ENCODE measurements around the gene CCDC192. TPM values are rescaled to one million over a fixed set of nuclear protein-coding genes. Genes with fewer than 3 reads are reported as not detected.

Gene CCDC192
- total and polyA plus RNA-seq, 4 donors: not detected

DNA sequence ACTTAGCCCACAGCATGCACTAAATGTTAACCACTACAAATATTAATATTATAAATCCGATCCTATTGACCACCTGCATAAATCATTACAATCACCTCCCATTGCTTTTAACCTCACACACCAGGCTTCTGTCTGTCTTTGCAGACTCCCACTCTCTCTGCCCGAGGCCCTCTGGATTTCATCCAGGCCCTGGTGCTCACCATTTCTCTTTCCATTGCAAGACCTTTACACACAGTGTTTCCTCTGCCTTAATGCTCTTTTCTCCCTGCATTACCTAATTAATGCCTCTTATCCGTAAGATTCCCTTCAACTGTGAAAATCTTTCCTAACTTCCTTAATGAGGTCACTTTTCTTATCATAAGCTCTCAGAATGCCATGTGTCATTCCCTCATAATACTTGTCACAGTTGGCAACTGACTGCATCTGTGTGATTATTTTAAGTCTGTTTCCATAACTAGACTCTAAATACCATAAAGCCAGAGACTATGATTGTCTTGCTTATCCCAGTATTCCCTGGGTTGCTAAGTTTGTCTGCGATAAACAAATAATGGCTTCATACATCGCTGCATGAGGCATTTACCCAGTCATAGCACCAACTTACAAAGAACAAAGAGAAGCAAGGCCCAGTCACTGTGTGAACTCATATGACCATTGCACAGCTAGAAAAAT, 155.1 kb downstream of the CCDC192 start:
- DNase-seq (no peak), ATAC-seq (ENCODE audit: low FRiP score) (no peak)
- no peaks in the 10 kb centered on the region for H3K36me3 ChIP-seq (ENCODE audit: control insufficient read depth in 1 of 2, insufficient read depth in 2 of 2, low read length in 1 of 2)
- H3K27ac ChIP-seq (ENCODE audit: low read depth in 1 of 2, low read length in 2 of 2): no peak overlapping the region
- 36 to 44% methylated on average over 5 of the region's 5 CpGs for WGBS, 2 donors
- intact Hi-C loops (cut with DNase I): no loop called here
- H3K4me3 ChIP-seq (ENCODE audit: low read length in 2 of 2): no peak overlapping the region
- H3K27me3 ChIP-seq (ENCODE audit: control insufficient read depth in 1 of 2, insufficient read depth in 2 of 2, low read length in 1 of 2): no peaks in the 10 kb centered on the region
- no peaks in the 10 kb centered on the region for H3K9me3 ChIP-seq (ENCODE audit: control insufficient read depth, low read length)
- no peaks in the 10 kb centered on the region for H3K4me1 ChIP-seq (ENCODE audit: control insufficient read depth in 1 of 2, insufficient read depth in 2 of 2, low read length in 2 of 2)

DNA sequence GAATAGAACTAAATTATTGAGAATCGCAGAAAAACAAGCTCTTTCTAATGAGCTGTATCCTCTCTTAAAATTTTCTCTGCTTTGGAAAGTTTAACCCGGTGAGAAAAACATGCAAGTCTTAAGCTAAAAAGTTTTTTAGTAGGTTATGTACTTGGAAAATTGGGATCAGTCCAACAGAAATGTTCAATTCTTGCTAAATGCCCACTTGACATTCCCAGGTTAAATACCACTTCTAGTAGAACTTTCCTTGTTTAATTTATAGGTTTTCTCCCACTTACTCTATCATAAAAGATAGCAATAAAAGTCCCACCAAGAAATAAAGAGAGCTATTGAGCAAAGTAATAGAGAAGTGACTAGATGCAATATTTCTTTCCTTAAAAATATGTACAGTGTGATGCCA, 157.1 kb downstream of the CCDC192 start:
- ATAC-seq (ENCODE audit: low FRiP score) (no peak), DNase-seq (no peak)
- Histone ChIP-seq H3K27ac (ENCODE audit: low read depth in 1 of 2, low read length in 2 of 2) (no peak overlapping the region), H3K36me3 (ENCODE audit: control insufficient read depth in 1 of 2, insufficient read depth in 2 of 2, low read length in 1 of 2) (no peaks in the 10 kb centered on the region), H3K4me1 (ENCODE audit: control insufficient read depth in 1 of 2, insufficient read depth in 2 of 2, low read length in 2 of 2) (peaks cover 0 to 1% of the 10 kb centered on the region in 2 donors), H3K9me3 (ENCODE audit: control insufficient read depth, low read length) (no peaks in the 10 kb centered on the region), H3K4me3 (ENCODE audit: low read length in 2 of 2) (no peak overlapping the region), H3K27me3 (ENCODE audit: control insufficient read depth in 1 of 2, insufficient read depth in 2 of 2, low read length in 1 of 2) (no peaks in the 10 kb centered on the region)
- intact Hi-C loops (cut with DNase I): no loop called here
- 54 to 56% methylated on average over 2 of the region's 2 CpGs for WGBS, 2 donors

DNA sequence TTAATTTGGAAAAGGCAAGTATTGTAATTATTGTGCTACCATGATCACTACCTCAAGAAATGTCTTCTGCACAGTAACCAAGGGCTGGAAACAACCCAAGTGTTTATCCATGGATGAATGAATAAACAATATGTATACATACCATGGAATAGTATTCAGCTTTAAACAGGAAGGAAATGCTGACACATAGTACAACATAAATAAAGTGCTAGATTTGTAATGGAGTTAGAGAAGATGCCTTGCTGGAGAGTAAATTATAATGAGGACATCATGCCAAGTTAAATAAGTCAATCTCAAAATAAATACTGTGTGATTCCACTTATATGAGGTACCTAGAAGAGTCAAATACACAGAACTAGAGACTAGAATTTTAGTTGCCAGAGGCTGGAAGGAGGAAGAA, 160.0 kb downstream of the CCDC192 start:
- ATAC-seq (ENCODE audit: low FRiP score): no peak
- H3K4me1 ChIP-seq (ENCODE audit: control insufficient read depth in 1 of 2, insufficient read depth in 2 of 2, low read length in 2 of 2): peaks cover 0 to 1% of the 10 kb centered on the region in 2 donors
- no peaks in the 10 kb centered on the region for H3K36me3 ChIP-seq (ENCODE audit: control insufficient read depth in 1 of 2, insufficient read depth in 2 of 2, low read length in 1 of 2)
- H3K27ac ChIP-seq (ENCODE audit: low read depth in 1 of 2, low read length in 2 of 2): no peak overlapping the region
- H3K4me3 ChIP-seq (ENCODE audit: low read length in 2 of 2): no peak overlapping the region
- H3K9me3 ChIP-seq (ENCODE audit: control insufficient read depth, low read length): no peaks in the 10 kb centered on the region
- H3K27me3 ChIP-seq (ENCODE audit: control insufficient read depth in 1 of 2, insufficient read depth in 2 of 2, low read length in 1 of 2): no peaks in the 10 kb centered on the region
- DNase-seq: no peak
- intact Hi-C loops (cut with DNase I): no loop called here

DNA sequence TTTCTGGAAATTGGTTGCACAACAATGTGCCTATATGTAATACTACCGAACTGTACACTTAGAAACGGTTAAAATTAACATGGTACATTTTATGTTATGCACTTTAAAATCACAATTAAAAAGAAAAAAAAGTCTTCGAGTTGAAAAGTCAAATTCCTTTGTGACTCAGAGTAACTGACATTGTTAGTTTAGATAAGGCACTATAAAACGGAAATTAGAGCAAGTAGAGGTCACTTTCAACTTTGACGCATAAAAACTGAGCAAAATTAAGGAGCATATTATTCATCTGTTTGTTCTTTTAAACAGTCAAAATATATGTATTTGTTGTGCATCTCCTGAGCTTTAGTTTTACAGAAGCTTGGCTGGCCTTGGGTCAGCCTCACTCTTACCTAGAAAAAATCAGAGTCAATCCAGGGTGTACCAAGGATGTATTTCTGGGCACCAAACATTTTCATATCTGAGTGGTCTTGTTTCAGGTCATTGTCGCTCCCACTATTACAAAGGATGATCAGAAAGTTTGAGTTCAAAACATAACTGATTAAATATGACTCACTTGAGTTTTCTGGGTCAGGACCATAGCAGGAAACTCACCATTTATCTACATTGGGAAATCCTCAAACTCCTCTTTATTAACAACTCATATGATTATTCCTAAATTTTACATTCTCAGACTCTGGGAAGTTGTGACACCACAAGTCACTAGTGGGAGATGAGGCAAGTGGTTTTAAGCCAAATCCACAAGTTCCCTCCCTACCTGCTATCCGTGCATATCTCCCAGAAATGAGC, 160.6 kb downstream of the CCDC192 start:
- intact Hi-C loops (cut with DNase I): no loop called here

DNA sequence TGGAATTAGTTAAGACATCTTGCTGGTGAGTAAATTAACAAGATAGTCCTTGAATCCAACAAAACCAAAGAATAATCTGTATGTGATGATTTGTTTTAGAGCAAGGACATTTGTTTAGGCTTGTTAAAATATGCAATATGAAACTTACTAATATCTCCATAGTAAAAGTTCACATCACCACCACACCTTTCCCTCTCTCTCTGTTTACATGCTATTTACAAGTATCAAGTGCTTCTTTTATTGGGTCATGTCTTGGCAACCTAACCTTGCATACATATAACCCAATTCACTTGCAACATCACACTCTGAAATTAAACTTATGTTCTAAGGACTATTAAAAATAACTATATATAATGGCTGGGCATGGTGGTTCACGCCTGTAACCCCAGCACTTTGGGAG, 161.3 kb downstream of the CCDC192 start:
- no peak for DNase-seq
- Histone ChIP-seq H3K27me3 (ENCODE audit: control insufficient read depth in 1 of 2, insufficient read depth in 2 of 2, low read length in 1 of 2) (no peaks in the 10 kb centered on the region), H3K4me3 (ENCODE audit: low read length in 2 of 2) (no peak overlapping the region), H3K9me3 (ENCODE audit: control insufficient read depth, low read length) (no peaks in the 10 kb centered on the region), H3K36me3 (ENCODE audit: control insufficient read depth in 1 of 2, insufficient read depth in 2 of 2, low read length in 1 of 2) (no peaks in the 10 kb centered on the region), H3K27ac (ENCODE audit: low read depth in 1 of 2, low read length in 2 of 2) (no peak overlapping the region), H3K4me1 (ENCODE audit: control insufficient read depth in 1 of 2, insufficient read depth in 2 of 2, low read length in 2 of 2) (peaks cover 0 to 1% of the 10 kb centered on the region in 2 donors)
- 90 to 97% methylated on average over 1 of the region's 1 CpG for WGBS, 2 donors
- ATAC-seq (ENCODE audit: low FRiP score): no peak
- intact Hi-C loops (cut with DNase I): no loop called here

More for the DNA sequence above, 160.6 kb downstream of the CCDC192 start:
- no peaks in the 10 kb centered on the region for H3K9me3 ChIP-seq (ENCODE audit: control insufficient read depth, low read length)
- WGBS, 2 donors: 57 to 63% methylated on average over 7 of the region's 7 CpGs
- H3K27ac ChIP-seq (ENCODE audit: low read depth in 1 of 2, low read length in 2 of 2): no peak overlapping the region
- no peak for DNase-seq
- peaks cover 0 to 1% of the 10 kb centered on the region in 2 donors for H3K4me1 ChIP-seq (ENCODE audit: control insufficient read depth in 1 of 2, insufficient read depth in 2 of 2, low read length in 2 of 2)
- H3K4me3 ChIP-seq (ENCODE audit: low read length in 2 of 2): no peak overlapping the region
- ATAC-seq (ENCODE audit: low FRiP score): no peak
- H3K27me3 ChIP-seq (ENCODE audit: control insufficient read depth in 1 of 2, insufficient read depth in 2 of 2, low read length in 1 of 2): no peaks in the 10 kb centered on the region
- H3K36me3 ChIP-seq (ENCODE audit: control insufficient read depth in 1 of 2, insufficient read depth in 2 of 2, low read length in 1 of 2): no peaks in the 10 kb centered on the region

DNA sequence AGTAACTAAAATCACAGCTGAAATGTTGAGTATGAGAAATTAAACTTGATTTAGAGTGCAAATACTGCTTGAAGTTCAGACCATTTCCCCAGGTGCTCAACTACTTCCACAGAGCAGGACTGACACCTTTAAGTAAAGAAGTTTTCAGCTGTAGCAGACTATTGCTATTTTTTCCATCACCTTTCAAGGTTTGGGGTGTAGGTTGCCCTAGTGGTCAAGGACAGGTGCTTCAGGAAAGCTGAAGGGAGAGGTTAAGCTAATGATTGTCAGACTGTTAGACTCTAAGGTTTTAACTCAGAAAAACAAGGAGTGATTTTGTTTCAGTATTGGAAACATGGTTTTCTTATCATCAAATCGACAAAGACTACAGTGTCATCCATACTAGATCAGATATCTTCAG, 162.1 kb downstream of the CCDC192 start:
- Histone ChIP-seq H3K36me3 (ENCODE audit: control insufficient read depth in 1 of 2, insufficient read depth in 2 of 2, low read length in 1 of 2) (no peaks in the 10 kb centered on the region), H3K9me3 (ENCODE audit: control insufficient read depth, low read length) (no peaks in the 10 kb centered on the region), H3K4me1 (ENCODE audit: control insufficient read depth in 1 of 2, insufficient read depth in 2 of 2, low read length in 2 of 2) (peaks cover 0 to 1% of the 10 kb centered on the region in 2 donors), H3K27ac (ENCODE audit: low read depth in 1 of 2, low read length in 2 of 2) (no peak overlapping the region), H3K4me3 (ENCODE audit: low read length in 2 of 2) (no peak overlapping the region), H3K27me3 (ENCODE audit: control insufficient read depth in 1 of 2, insufficient read depth in 2 of 2, low read length in 1 of 2) (no peaks in the 10 kb centered on the region)
- DNase-seq (no peak), ATAC-seq (ENCODE audit: low FRiP score) (no peak)
- intact Hi-C loops (cut with DNase I): no loop called here
- 80 to 85% methylated on average over 1 of the region's 1 CpG for WGBS, 2 donors

DNA sequence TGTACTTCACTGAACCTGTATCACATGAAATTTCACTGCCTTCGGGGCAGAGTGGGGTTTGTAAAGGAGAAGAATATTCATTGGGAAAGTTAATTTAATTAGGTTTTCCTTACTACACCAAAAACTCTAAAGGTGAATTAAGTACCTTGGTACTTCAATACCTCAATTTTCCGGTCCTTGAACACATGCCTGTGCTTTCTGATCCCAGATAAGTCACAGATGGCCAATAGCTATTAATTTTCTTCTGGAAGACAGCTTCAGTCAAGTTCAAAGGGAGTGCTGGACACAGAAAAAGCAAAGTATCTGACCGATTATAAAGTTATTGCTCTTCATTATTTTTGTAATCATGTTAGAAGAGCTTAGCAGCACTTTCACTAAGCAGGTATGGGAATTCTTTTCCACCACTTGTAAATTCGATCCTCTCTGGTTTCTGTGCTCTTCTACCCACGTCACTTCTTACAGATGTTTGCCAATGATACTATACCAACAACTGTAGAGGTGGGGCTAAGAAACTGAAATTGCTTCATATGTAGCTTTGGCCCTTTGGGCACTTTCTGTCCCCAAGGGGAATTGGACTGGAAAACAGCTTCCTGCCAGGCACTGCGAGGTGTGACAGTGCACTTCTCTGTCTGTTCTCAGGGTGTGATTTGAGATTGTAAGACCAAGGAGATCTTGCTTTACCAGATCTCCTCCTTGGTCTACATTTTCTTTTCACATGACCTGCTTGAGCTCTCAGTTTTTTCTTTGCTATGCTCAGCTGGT, 164.0 kb downstream of the CCDC192 start:
- Histone ChIP-seq H3K36me3 (ENCODE audit: control insufficient read depth in 1 of 2, insufficient read depth in 2 of 2, low read length in 1 of 2) (no peaks in the 10 kb centered on the region), H3K9me3 (ENCODE audit: control insufficient read depth, low read length) (no peaks in the 10 kb centered on the region), H3K4me1 (ENCODE audit: control insufficient read depth in 1 of 2, insufficient read depth in 2 of 2, low read length in 2 of 2) (peaks cover 0 to 4% of the 10 kb centered on the region in 2 donors), H3K27me3 (ENCODE audit: control insufficient read depth in 1 of 2, insufficient read depth in 2 of 2, low read length in 1 of 2) (no peaks in the 10 kb centered on the region), H3K4me3 (ENCODE audit: low read length in 2 of 2) (no peak overlapping the region), H3K27ac (ENCODE audit: low read depth in 1 of 2, low read length in 2 of 2) (no peak overlapping the region)
- intact Hi-C loops (cut with DNase I): no loop called here
- 69 to 74% methylated on average over 6 of the region's 6 CpGs for WGBS, 2 donors
- no peak for ATAC-seq (ENCODE audit: low FRiP score)
- DNase-seq: no peak

DNA sequence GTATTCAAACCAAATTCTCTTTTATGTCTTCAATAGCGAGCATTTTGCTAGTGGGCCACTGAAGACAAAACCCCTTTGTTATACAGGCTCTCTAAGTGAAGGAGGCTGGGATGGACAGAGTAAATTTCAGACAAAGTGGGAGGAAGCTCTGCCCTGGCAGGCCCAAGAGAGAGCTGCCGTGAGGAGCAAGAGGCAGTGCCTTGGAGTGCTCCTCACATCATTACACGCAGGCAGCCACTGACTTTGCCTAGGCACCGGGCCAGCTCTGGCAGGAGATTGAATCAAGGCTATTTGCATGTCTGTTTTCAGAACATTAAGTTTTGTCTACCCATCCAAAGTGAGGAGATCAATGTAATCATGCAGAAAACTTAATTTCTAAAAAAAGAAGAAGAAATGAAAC, 167.7 kb downstream of the CCDC192 start:
- no peak overlapping the region for H3K4me3 ChIP-seq (ENCODE audit: low read length in 2 of 2)
- WGBS, 2 donors: 28 to 30% methylated on average over 4 of the region's 4 CpGs
- H3K36me3 ChIP-seq (ENCODE audit: control insufficient read depth in 1 of 2, insufficient read depth in 2 of 2, low read length in 1 of 2): no peaks in the 10 kb centered on the region
- H3K4me1 ChIP-seq (ENCODE audit: control insufficient read depth in 1 of 2, insufficient read depth in 2 of 2, low read length in 2 of 2): peaks cover 0 to 3% of the 10 kb centered on the region in 2 donors
- ATAC-seq (ENCODE audit: low FRiP score) (peak; percentile 62), DNase-seq (peak; percentile 67 to 82)
- H3K27me3 ChIP-seq (ENCODE audit: control insufficient read depth in 1 of 2, insufficient read depth in 2 of 2, low read length in 1 of 2): no peaks in the 10 kb centered on the region
- intact Hi-C loops (cut with DNase I): loop anchor here in 1 of 2 donors (10.0 kb wide), 1 partner anchor 214 kb away; the partner anchor contains the start of gene SLC12A2
- no peak overlapping the region for H3K27ac ChIP-seq (ENCODE audit: low read depth in 1 of 2, low read length in 2 of 2)
- no peaks in the 10 kb centered on the region for H3K9me3 ChIP-seq (ENCODE audit: control insufficient read depth, low read length)
